ENCODE measurements around the gene ZFP36. TPM values are rescaled to one million over a fixed set of nuclear protein-coding genes. Genes with fewer than 3 reads are reported as not detected.

ZFP36 gene
- total and polyA plus RNA-seq, 2 of the 8 experiments (the other 6 are each of a cell fraction or from before 2014, with no cell fraction given) = 4.0 to 10.9 TPM

DNA sequence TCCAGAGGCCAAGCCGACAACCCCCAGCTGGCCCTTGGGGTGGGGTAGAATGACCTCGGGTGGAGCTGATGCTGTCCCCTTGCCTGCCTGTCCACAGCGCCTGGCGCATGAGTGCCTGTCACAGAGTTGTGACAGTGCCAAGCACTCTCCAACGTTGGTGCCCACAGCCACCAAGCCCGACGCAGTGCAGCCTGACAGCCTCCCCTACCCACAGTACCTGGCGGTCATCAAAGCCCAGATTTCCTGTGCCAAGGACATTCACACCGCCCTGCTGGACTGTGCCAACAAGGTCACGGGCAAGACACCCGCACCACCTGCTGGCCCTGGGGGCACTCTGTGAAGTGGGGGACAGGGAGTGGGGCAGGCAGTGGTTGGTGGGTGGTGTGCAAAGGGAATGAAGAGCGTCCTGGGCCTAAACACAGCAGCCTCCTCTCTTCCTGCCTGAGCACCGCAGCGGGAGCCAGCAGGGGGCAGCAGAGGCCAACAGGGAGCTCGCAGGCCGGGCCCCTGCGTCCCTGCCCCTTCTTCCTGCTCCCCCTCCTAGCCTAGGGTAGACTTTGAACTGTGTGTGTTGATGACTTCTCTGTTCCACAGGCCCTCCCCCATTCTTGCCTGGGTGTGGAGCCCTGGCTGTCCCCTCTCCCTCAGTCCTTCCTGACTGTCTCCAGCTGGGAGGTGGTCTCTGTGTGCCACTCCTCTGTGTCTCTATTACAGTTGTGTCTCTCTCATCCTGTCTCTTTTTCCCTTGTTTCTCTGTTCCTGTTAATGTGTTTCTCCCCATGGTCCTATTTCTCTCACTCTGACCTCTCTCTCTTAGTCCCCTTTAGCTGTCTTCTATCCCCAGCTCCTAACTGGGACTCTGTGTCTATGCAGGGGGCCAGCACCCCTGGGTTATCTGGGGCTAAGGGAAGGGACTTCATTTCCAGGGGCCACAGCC is 9.0 kb upstream of the ZFP36 start:
- Histone ChIP-seq H2BK120ac (replicated peaks; ENCODE audit: low read depth, low read length) (no peak overlapping the region), H3K4me3 (ENCODE audit: extremely low read depth in 1 of 4, insufficient read depth in 2 of 4, low read depth in 3 of 4, low read length in 4 of 4) (no peak overlapping the region), H4K8ac (ENCODE audit: extremely low read depth, insufficient read depth, low read length) (no peak overlapping the region), H4K20me1 (replicated peaks in 1 of 2; ENCODE audit: control insufficient read depth in 1 of 2, insufficient read depth in 2 of 2, low read length in 2 of 2) (peaks cover 2 to 7% of the 10 kb centered on the region in 2 experiments), H3K9ac (replicated peaks in 1 of 4; ENCODE audit: extremely low read depth in 1 of 4, low read depth in 3 of 4, low read length in 3 of 4) (peak overlapping the region in 2 of 4 experiments; percentile 4 to 12; a peak in 1 of 7 replicates), H4K5ac (ENCODE audit: insufficient read length, low read depth, low read length) (no peak overlapping the region), H2BK20ac (ENCODE audit: low read length) (no peak overlapping the region), H3K18ac (ENCODE audit: extremely low read depth, low read length) (no peak overlapping the region; the same call in 1 of the 2 replicates), H3K4ac (replicated peaks; ENCODE audit: insufficient read length, low read depth, low read length) (no peak overlapping the region), H3K56ac (replicated peaks; ENCODE audit: insufficient read length, low read depth, low read length) (no peak overlapping the region), H2BK15ac (ENCODE audit: low read length) (peak overlapping the region; percentile 72; the same call in 1 of the 2 replicates), H2AFZ (ENCODE audit: low read length) (no peak overlapping the region), H2BK12ac (ENCODE audit: low read depth, low read length) (peak overlapping the region; percentile 87; the same call in 1 of the 2 replicates), H3K4me2 (ENCODE audit: insufficient read depth in 1 of 2, low read depth in 2 of 2, low read length in 2 of 2) (no peak overlapping the region), H2BK5ac (ENCODE audit: low read depth, low read length) (peak overlapping the region; percentile 2; the same call in 1 of the 2 replicates), H3K27me3 (replicated peaks in 1 of 4; ENCODE audit: control insufficient read depth in 3 of 4, extremely low read depth in 1 of 4, insufficient read depth in 3 of 4, low read length in 3 of 4) (no peaks in the 10 kb centered on the region), H3K79me1 (ENCODE audit: low read depth, low read length) (no peaks in the 10 kb centered on the region), H3K4me1 (replicated peaks in 1 of 4; ENCODE audit: control insufficient read depth in 3 of 4, insufficient read depth in 4 of 4, low read length in 3 of 4) (peaks cover 6 to 21% (median 13%) of the 10 kb centered on the region in 4 experiments), H3K14ac (ENCODE audit: insufficient read length) (no peak overlapping the region), H2AK5ac (ENCODE audit: low read depth, low read length) (no peak overlapping the region), H3K79me2 (ENCODE audit: control insufficient read depth in 1 of 2, insufficient read depth in 2 of 2, low read length in 2 of 2) (peaks cover 0 to 2% of the 10 kb centered on the region in 2 experiments; a peak in 1 of 4 replicates), H3K23ac (ENCODE audit: insufficient read length) (no peak overlapping the region), H4K91ac (replicated peaks; ENCODE audit: insufficient read length, low read length) (no peak overlapping the region), H3K27ac (ENCODE audit: low read depth, low read length) (no peak overlapping the region), H3K36me3 (ENCODE audit: control insufficient read depth in 2 of 4, insufficient read depth in 4 of 4, low read length in 3 of 4) (peaks cover 0 to 7% (median 3%) of the 10 kb centered on the region in 4 experiments; a peak in 3 of 8 replicates), H3K23me2 (ENCODE audit: low read depth, low read length) (peaks cover 5% of the 10 kb centered on the region; the same call in 1 of the 2 replicates), H3K9me3 (ENCODE audit: insufficient read depth in 2 of 2, low read depth in 1 of 2, low read length in 1 of 2) (no peaks in the 10 kb centered on the region)
- DNase-seq (ENCODE audit: low read depth in 1 of 2, low spot score in 2 of 2) = peak in 1 of 2 experiments; percentile 95
- CTCF ChIA-PET (ENCODE audit: partially characterized antibody) = interaction anchor here (0.6 to 9.5 kb wide), 26 partner anchors 8 to 844 kb away, joined by 3 to 128 read pairs (median 4); partner anchors contain the start of genes EID2B, PLEKHG2 and ZFP36
- POLR2A ChIA-PET (ENCODE audit: partially characterized antibody) = interaction anchor here (0.5 to 14.3 kb wide), 19 partner anchors 7 to 402 kb away, joined by 3 to 234 read pairs (median 4); partner anchors contain the start of genes DLL3, EID2B, PLEKHG2 and RPS16
- 49% methylated on average over 17 of the region's 17 CpGs; no CpG with 5 or more reads in 1 of the 2 experiments for WGBS, 2 experiments (ENCODE audit: extremely low coverage in 1 of 2, insufficient coverage in 1 of 2, insufficient read length in 1 of 2, insufficient replicate concordance in 2 of 2, low coverage in 1 of 2, low lambda C conversion rate in 2 of 2, missing lambda C conversion rate in 1 of 2)
- FAIRE-seq = no peak
- TF ChIP-seq, protein P1, sequence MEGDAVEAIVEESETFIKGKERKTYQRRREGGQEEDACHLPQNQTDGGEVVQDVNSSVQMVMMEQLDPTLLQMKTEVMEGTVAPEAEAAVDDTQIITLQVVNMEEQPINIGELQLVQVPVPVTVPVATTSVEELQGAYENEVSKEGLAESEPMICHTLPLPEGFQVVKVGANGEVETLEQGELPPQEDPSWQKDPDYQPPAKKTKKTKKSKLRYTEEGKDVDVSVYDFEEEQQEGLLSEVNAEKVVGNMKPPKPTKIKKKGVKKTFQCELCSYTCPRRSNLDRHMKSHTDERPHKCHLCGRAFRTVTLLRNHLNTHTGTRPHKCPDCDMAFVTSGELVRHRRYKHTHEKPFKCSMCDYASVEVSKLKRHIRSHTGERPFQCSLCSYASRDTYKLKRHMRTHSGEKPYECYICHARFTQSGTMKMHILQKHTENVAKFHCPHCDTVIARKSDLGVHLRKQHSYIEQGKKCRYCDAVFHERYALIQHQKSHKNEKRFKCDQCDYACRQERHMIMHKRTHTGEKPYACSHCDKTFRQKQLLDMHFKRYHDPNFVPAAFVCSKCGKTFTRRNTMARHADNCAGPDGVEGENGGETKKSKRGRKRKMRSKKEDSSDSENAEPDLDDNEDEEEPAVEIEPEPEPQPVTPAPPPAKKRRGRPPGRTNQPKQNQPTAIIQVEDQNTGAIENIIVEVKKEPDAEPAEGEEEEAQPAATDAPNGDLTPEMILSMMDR (IDR thresholded peaks at IDR 0.05; ENCODE audit: control extremely low read depth in 1 of 3, insufficient read depth in 1 of 3, low read depth in 1 of 3, low read length in 3 of 3) = peak; percentile 92 to 98 (median 98)
- TF ChIP-seq RNF2 (IDR thresholded peaks at IDR 0.05; ENCODE audit: borderline replicate concordance, low read depth, low read length, missing control alignments, poor library complexity, severe bottlenecking) (no peak), EZH2 (IDR thresholded peaks at IDR 0.05; ENCODE audit: low read depth, low read length, severe bottlenecking) (no peak), RAD21 (IDR thresholded peaks at IDR 0.05 in 1 of 2, conservative IDR thresholded peaks at IDR 0.05 in 1 of 2; ENCODE audit: low read depth in 2 of 2, low read length in 2 of 2) (peak; percentile 92 to 96)

Data from H1 (cell line).